Measurements from ENCODE around the gene MINDY2.

DNA sequence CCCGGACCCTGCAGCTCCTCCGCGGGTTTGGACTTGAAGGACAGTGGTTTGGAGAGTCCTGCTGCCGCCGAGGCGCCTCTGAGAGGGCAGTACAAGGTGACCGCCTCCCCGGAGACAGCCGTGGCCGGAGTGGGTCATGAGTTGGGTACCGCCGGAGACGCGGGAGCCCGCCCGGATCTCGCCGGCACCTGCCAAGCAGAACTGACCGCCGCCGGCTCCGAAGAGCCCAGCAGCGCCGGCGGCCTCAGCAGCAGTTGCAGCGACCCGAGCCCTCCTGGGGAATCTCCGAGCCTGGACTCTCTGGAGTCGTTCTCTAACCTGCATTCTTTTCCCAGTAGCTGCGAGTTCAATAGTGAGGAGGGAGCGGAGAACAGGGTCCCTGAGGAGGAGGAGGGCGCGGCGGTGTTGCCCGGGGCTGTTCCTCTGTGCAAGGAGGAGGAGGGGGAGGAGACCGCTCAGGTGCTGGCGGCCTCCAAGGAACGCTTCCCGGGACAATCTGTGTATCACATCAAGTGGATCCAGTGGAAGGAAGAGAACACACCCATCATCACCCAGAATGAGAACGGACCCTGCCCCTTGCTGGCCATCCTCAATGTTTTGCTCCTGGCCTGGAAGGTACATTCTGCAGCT is 634 bp downstream of the MINDY2 start:
- TF ChIP-seq, protein P1, sequence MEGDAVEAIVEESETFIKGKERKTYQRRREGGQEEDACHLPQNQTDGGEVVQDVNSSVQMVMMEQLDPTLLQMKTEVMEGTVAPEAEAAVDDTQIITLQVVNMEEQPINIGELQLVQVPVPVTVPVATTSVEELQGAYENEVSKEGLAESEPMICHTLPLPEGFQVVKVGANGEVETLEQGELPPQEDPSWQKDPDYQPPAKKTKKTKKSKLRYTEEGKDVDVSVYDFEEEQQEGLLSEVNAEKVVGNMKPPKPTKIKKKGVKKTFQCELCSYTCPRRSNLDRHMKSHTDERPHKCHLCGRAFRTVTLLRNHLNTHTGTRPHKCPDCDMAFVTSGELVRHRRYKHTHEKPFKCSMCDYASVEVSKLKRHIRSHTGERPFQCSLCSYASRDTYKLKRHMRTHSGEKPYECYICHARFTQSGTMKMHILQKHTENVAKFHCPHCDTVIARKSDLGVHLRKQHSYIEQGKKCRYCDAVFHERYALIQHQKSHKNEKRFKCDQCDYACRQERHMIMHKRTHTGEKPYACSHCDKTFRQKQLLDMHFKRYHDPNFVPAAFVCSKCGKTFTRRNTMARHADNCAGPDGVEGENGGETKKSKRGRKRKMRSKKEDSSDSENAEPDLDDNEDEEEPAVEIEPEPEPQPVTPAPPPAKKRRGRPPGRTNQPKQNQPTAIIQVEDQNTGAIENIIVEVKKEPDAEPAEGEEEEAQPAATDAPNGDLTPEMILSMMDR (optimal IDR thresholded peaks at IDR 0.05 in 1 of 3, IDR thresholded peaks at IDR 0.05 in 1 of 3, conservative IDR thresholded peaks at IDR 0.05 in 1 of 3; ENCODE audit: extremely low read depth in 1 of 3, insufficient read depth in 2 of 3, low read length in 3 of 3): no peak
- TF ChIP-seq EZH2 (IDR thresholded peaks at IDR 0.05; ENCODE audit: low read length): no peak

Data from keratinocyte (primary cell).